Stimulated activated CD8-positive, alpha-beta memory T cell treated with anti-CD3 and anti-CD28 coated beads, Interleukin-15, amount 100 ng/mL, for 24 hours (primary cell): Measurements from ENCODE around the gene ANAPC16.
"Not testable (repeated sequence)": the region's sequence is repeated elsewhere in the genome, so short reads cannot be mapped to it uniquely, and the experiment has no call there.

ENCODE experiments used
- DNase-seq: peaks from one replicate; pipeline ENCODE4 v3.0.0-alpha.2; 2020; ENCODE audit warnings: low read depth

Gene ANAPC16

DNA sequence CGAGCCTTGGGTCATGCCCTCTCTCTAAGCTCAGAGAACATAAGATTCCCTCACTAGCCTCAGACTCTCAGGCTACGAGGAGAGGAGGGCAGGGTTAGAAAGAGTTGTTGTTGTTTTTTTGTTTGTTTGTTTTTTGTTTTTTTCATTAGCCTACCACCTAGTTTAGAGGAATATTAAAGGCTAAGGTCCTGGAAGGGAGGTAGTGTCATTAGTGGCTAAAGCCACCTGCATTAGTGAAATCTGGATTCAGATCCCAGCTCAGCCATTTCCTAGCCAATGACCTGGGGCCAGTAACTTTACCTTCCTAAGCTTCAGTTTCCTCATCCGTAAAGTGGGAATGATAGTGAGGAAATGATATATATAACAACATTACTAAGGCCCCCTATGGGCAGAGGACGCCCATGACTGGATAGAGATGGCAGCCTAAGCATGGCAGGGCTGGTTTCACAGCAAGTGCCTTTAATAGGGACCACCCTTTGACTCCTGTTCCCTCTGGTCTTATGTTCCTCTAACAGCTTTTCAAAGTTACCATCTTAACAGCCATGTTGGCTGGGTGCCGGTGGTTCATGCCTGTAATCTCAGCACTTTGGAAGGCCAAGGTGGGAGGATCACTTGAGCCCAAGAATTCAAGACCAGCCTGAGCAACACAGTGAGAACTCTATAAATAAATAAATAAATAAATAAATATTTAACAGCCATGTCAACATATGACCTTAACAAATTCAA lies 63.0 kb downstream of the ANAPC16 start:
- DNase-seq = no peak

DNA sequence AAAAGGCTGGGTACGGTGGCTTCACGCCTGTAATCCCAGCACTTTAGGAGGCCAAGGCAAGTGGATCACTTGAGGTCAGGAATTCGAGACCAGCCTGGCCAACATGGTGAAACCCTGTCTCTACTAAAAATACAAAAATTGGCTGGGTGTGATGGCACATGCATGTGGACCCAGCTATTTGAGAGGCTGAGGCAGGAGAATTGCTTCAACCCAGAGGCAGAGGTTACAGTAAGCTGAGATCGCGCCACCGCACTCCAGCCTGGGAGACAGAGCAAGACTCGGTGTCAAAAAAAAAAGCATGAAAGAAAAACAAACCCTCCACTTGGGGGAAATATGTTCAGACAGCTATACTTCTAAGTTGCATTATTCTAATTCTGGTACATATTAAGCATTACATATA lies 63.8 kb downstream of the ANAPC16 start:
- not testable (repeated sequence) for DNase-seq

DNA sequence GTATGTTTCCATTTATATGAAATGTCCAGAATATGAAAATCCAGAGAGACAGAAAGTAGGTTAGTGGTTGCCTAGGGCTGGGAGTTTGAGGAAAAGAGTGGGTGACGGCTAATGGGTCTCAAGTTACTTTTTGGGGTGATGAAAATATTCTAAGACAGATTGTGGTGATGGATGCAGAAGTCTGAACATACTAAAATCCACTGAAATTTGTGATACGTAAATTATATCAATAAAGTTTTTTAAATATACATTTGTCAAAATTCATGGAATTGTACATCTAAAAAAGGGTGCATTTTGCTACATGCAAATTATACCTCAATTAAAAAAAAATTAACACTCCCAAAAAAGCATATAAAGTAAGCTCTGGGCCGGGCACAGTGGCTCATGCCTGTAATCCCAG lies 67.3 kb downstream of the ANAPC16 start:
- DNase-seq = no peak
